HepG2 (cell line): ENCODE measurements around the gene TIMP4. TPM values are rescaled to one million over a fixed set of nuclear protein-coding genes. Genes with fewer than 3 reads are reported as not detected.

Experiments
- ATAC-seq: fragments of 200-7000 bp; cut with Tn5 transposase; 3 replicates; pipeline ENCODE4 v1.9.1; 2020; ENCODE audit warnings: mild to moderate bottlenecking, moderate library complexity
- BruUV-seq: library from RNA; stranded (reverse); fragments of 400-500 nt; replicated peaks from 2 replicates; lab custom pipeline; 2021; lab: Mats Ljungman, UMichigan
- CTCF ChIA-PET: fragments of 300-600 bp; formaldehyde crosslinking; extraction: SDS; loops from one replicate; lab custom pipeline; 2021; ENCODE audit warnings: low total read pairs, inconsistent platforms, low intra/inter-chr PET ratio; lab: Yijun Ruan, JAX
- POLR2A ChIA-PET: fragments of 350-600 bp; sonication (Branson Sonifier 250); formaldehyde crosslinking; loops from one replicate; lab custom pipeline; 2020; ENCODE audit warnings: antibody characterized with exemption, inconsistent platforms; lab: Yijun Ruan, JAX
- DNase-seq: peaks from one replicate; pipeline ENCODE4 v3.0.0-alpha.2; 2015; ENCODE audit warnings: low spot score
- FAIRE-seq: peaks from 3 replicates; lab custom pipeline; 2011; peaks lifted over from hg19 to GRCh38; lab: Jason Lieb, UNC
- H2AFZ ChIP-seq: one replicate; pipeline ENCODE4 v1.6.1; 2011; ENCODE audit warnings: low read length, inconsistent platforms
- H3K27ac ChIP-seq: fragments of 300-600 bp; 3 replicates; pipeline ENCODE4 v1.8.0; 2011; ENCODE audit warnings: mixed run types, mild to moderate bottlenecking, mixed read lengths, low read length, inconsistent platforms; ENCODE audit not compliant: insufficient read depth; ENCODE audit errors: extremely low read length
- H3K27me3 ChIP-seq, 2 experiments: fragments of 200-600 bp in 1 of 2; 2 replicates in 1 of 2; 3 replicates in 1 of 2; pipeline versions ENCODE4 v1.6.0 to v1.8.0; 2011; ENCODE audit warnings: low read length in 2 of 2, mild to moderate bottlenecking in 2 of 2, moderate library complexity in 2 of 2, inconsistent platforms in 1 of 2; ENCODE audit not compliant: insufficient read depth in 2 of 2, control insufficient read depth in 1 of 2
- H3K36me3 ChIP-seq, 2 experiments: fragments of 200-600 bp in 1 of 2; replicated peaks in 1 of 2; 2 replicates in 1 of 2; 3 replicates in 1 of 2; pipeline versions ENCODE4 v1.5.1 to v1.8.0; 2011; ENCODE audit warnings: low read length in 2 of 2, inconsistent platforms in 1 of 2; ENCODE audit not compliant: insufficient read depth in 2 of 2, control insufficient read depth in 1 of 2
- H3K4me1 ChIP-seq: 2 replicates; pipeline ENCODE4 v1.5.1; 2012; ENCODE audit warnings: low read length, inconsistent platforms; ENCODE audit not compliant: insufficient read depth
- H3K4me2 ChIP-seq: 2 replicates; pipeline ENCODE4 v1.6.0; 2011; ENCODE audit warnings: low read depth, low read length, inconsistent platforms
- H3K4me3 ChIP-seq, 3 experiments: fragments of 200-600 bp in 1 of 3; sonication (generic), shearing (Covaris generic) in 1 of 3; replicated peaks in 1 of 3; 2 replicates each; pipeline ENCODE4 v1.5.1; 2011 to 2016; ENCODE audit warnings: low read length in 3 of 3, inconsistent platforms in 2 of 3, low read depth in 2 of 3, mild to moderate bottlenecking in 2 of 3, control low read depth in 1 of 3, mixed read lengths in 1 of 3; ENCODE audit not compliant: insufficient read depth in 1 of 3
- H3K79me2 ChIP-seq: one replicate; pipeline ENCODE4 v1.6.1; 2011; ENCODE audit warnings: low read length, inconsistent platforms; ENCODE audit not compliant: insufficient read depth
- H3K9ac ChIP-seq: 2 replicates; pipeline ENCODE4 v1.6.0; 2011; ENCODE audit warnings: mild to moderate bottlenecking, low read depth, low read length, inconsistent platforms; ENCODE audit not compliant: insufficient read depth
- H3K9me3 ChIP-seq: 2 replicates; pipeline ENCODE4 v1.5.1; 2012; ENCODE audit warnings: mild to moderate bottlenecking, low read length
- H4K20me1 ChIP-seq: 2 replicates; pipeline ENCODE4 v1.6.0; 2011; ENCODE audit warnings: inconsistent platforms, mild to moderate bottlenecking, low read length, moderate library complexity; ENCODE audit not compliant: insufficient read depth
- BCL3 ChIP-seq: sonication (generic); formaldehyde crosslinking; IDR thresholded peaks from 2 replicates; pipeline ENCODE4 v1.5.1; 2020; ENCODE audit warnings: mild to moderate bottlenecking, missing genetic modification reagents, moderate library complexity
- NFE2L2 ChIP-seq: fragments of 150-350 bp; IDR thresholded peaks from 2 replicates; pipeline ENCODE4 v1.6.1; 2014; ENCODE audit warnings: low read length
- TBP ChIP-seq: sonication (generic); formaldehyde crosslinking; IDR thresholded peaks from 2 replicates; pipeline ENCODE4 v1.5.0; 2020; ENCODE audit warnings: missing genetic modification reagents
- ZBTB40 ChIP-seq, 2 experiments: fragments of 450-650 bp in 1 of 2; sonication (generic) in 1 of 2; formaldehyde crosslinking in 1 of 2; IDR thresholded peaks; 2 replicates each; pipeline versions ENCODE4 v1.6.1 to v1.8.0; 2016 to 2022; ENCODE audit warnings: antibody characterized with exemption in 1 of 2, mild to moderate bottlenecking in 1 of 2, missing genetic modification reagents in 1 of 2
- ZNF768 ChIP-seq: sonication (generic); formaldehyde crosslinking; IDR thresholded peaks from 2 replicates; pipeline ENCODE4 v1.4.0; 2020; ENCODE audit warnings: missing genetic modification reagents
- ZNF770 ChIP-seq: sonication (generic); formaldehyde crosslinking; IDR thresholded peaks from 2 replicates; pipeline ENCODE4 v1.5.0; 2020; ENCODE audit warnings: mild to moderate bottlenecking, missing genetic modification reagents
- in situ Hi-C: cut with HindIII; loops from 2 replicates; pipeline ENCODE4 v1.10.0; 2017; ENCODE audit warnings: low pct_unique_long_range_greater_than_20kb; ENCODE audit not compliant: extremely low pct_ligation_motif_present
- intact Hi-C: fragments of 100-400 bp; cut with micrococcal nuclease; formaldehyde crosslinking; loops from one replicate; pipeline ENCODE4 v1.10.0; 2022; ENCODE audit not compliant: unreplicated experiment
- polyA plus RNA-seq, 8 experiments: library from polyadenylated mRNA; depleted of rRNA in 3 of 8; stranded (reverse) in 7 of 8; unstranded in 1 of 8; fragments of >200 nt; fragmentation: Illumina TruSeq in 4 of 8; extraction: Trizol in 4 of 8; gene quantifications; 2 replicates each; pipeline versions ENCODE4 v1.2.1 to v1.2.3, GENCODE V29; 2011 to 2016; ENCODE audit warnings: low read depth in 4 of 8, missing spikeins in 1 of 8, mixed read lengths in 1 of 8; ENCODE audit not compliant: insufficient read depth in 1 of 8
- total RNA-seq, 5 experiments: library from RNA; depleted of rRNA; stranded (reverse); fragments of >200 nt; fragmentation: Illumina TruSeq; extraction: Trizol; gene quantifications; 2 replicates each; pipeline ENCODE4 v1.2.3, GENCODE V29; 2016; ENCODE audit warnings: low read depth in 1 of 5

The TIMP4 gene
- total and polyA plus RNA-seq, 2 of the 13 experiments (the other 11 are each of a cell fraction or from before 2014, with no cell fraction given): 0.05 to 0.07 TPM

GRCh38 chr3:12197475-12197874, 38.8 kb upstream of the TIMP4 start:
- H3K27me3 ChIP-seq: peaks cover 0 to 4% of the 10 kb centered on the region in 2 experiments; a peak in 1 of 5 replicates
- no peaks in the 10 kb centered on the region for H4K20me1 ChIP-seq
- no peak for DNase-seq
- BruUV-seq: no TSS peak
- H3K27ac ChIP-seq: no peak overlapping the region
- no peak overlapping the region for H2AFZ ChIP-seq
- H3K79me2 ChIP-seq: no peaks in the 10 kb centered on the region
- no peak overlapping the region for H3K4me3 ChIP-seq
- ChIA-PET POLR2A (interaction anchor here (0.7 kb wide), 1 partner anchor 287 kb away, joined by 3 read pairs; the partner anchor contains the start of gene TSEN2), CTCF (no interaction called here)
- no peak for ATAC-seq
- intact Hi-C loops (no loop called here), in situ Hi-C loops (no loop called here)
- FAIRE-seq: no peak
- H3K9ac ChIP-seq: no peak overlapping the region
- H3K4me2 ChIP-seq: no peak overlapping the region
- H3K4me1 ChIP-seq: peaks cover 8% of the 10 kb centered on the region; the same call in 1 of the 2 replicates
- TF ChIP-seq TBP (no peak), ZNF768 (no peak), NFE2L2 (no peak), ZBTB40 (IDR thresholded peaks at IDR 0.05) (no peak), ZBTB40 (CRISPR knock-in tag; IDR thresholded peaks at IDR 0.05) (no peak), BCL3 (CRISPR knock-in tag) (no peak), ZNF770 (CRISPR knock-in tag) (no peak)
- H3K9me3 ChIP-seq: no peaks in the 10 kb centered on the region
- no peaks in the 10 kb centered on the region for H3K36me3 ChIP-seq
